K562 (cell line): ENCODE data around the gene GPR180. TPM values are rescaled to one million over a fixed set of nuclear protein-coding genes. Genes with fewer than 3 reads are reported as not detected.
A peak's percentile ranks its signal among the peaks of the same experiment; 100 is the strongest.

ENCODE experiments used
- CHD1 ChIP-seq: fragments of 200-600 bp; sonication (generic); IDR thresholded peaks from one replicate; pipeline ENCODE4 v1.6.1; 2012; ENCODE audit warnings: mild to moderate bottlenecking, moderate library complexity, low read length, inconsistent platforms
- FOXP1 ChIP-seq: sonication (generic); formaldehyde crosslinking; IDR thresholded peaks from 2 replicates; pipeline ENCODE4 v1.8.0; 2022; ENCODE audit warnings: mild to moderate bottlenecking, missing genetic modification reagents
- GABPA ChIP-seq: fragments of 200-800 bp; sonication (Bioruptor generic); conservative IDR thresholded peaks from 2 replicates; pipeline ENCODE4 v1.6.1; 2016; ENCODE audit warnings: low read depth, missing genetic modification characterization, missing compliant biosample characterization
- HNRNPL ChIP-seq: fragments of 200-400 bp; formaldehyde crosslinking; IDR thresholded peaks from 2 replicates; pipeline ENCODE4 v1.6.1; 2017; ENCODE audit warnings: low read depth, mild to moderate bottlenecking, low read length
- MIER1 ChIP-seq: fragments of 450-650 bp; IDR thresholded peaks from 2 replicates; pipeline ENCODE4 v1.6.1; 2016; ENCODE audit warnings: antibody characterized with exemption, mild to moderate bottlenecking, low read depth
- MTA2 ChIP-seq: fragments of 450-650 bp; IDR thresholded peaks from 2 replicates; pipeline ENCODE4 v1.6.1; 2016; ENCODE audit warnings: low read depth
- PCBP2 ChIP-seq: fragments of 200-400 bp; formaldehyde crosslinking; IDR thresholded peaks from 2 replicates; pipeline ENCODE4 v1.6.1; 2018; ENCODE audit warnings: low read length, low read depth, mild to moderate bottlenecking, moderate library complexity; ENCODE audit not compliant: poor library complexity, severe bottlenecking
- PTBP1 ChIP-seq: fragments of 200-400 bp; formaldehyde crosslinking; IDR thresholded peaks from 2 replicates; pipeline ENCODE4 v1.6.1; 2017; ENCODE audit warnings: low read depth, low read length
- RBBP5 ChIP-seq: fragments of 200-600 bp; sonication (generic); IDR thresholded peaks from 2 replicates; pipeline ENCODE4 v1.6.1; 2012; ENCODE audit warnings: borderline replicate concordance, mild to moderate bottlenecking, low read length, control low read depth, inconsistent platforms; ENCODE audit not compliant: insufficient read depth, poor library complexity, severe bottlenecking
- RBM14 ChIP-seq: fragments of 200-400 bp; formaldehyde crosslinking; IDR thresholded peaks from 2 replicates; pipeline ENCODE4 v1.6.1; 2018; ENCODE audit warnings: low read depth, mild to moderate bottlenecking, low read length, moderate library complexity, borderline replicate concordance; ENCODE audit not compliant: insufficient read depth
- SETDB1 ChIP-seq: IDR thresholded peaks from one replicate; pipeline ENCODE4 v1.6.1; 2012; ENCODE audit warnings: low read length, control low read depth, inconsistent platforms
- SMARCA5 ChIP-seq: fragments of 450-650 bp; IDR thresholded peaks from 2 replicates; pipeline ENCODE4 v1.6.1; 2016
- TAL1 ChIP-seq: fragments of 450-650 bp; IDR thresholded peaks from 2 replicates; pipeline ENCODE4 v1.6.1; 2016; ENCODE audit warnings: mild to moderate bottlenecking
- YBX1 ChIP-seq: fragments of 450-650 bp; IDR thresholded peaks from 2 replicates; pipeline ENCODE4 v1.7.1; 2016; ENCODE audit warnings: mild to moderate bottlenecking
- ZNF165 ChIP-seq: fragments of 250-450 bp; sonication (Bioruptor Pico); IDR thresholded peaks from 2 replicates; pipeline ENCODE4 v1.4.0; 2020; ENCODE audit warnings: borderline replicate concordance
- ZNF212 ChIP-seq: fragments of 450-650 bp; formaldehyde crosslinking; IDR thresholded peaks from 2 replicates; pipeline ENCODE4 v1.4.0; 2020; ENCODE audit warnings: mild to moderate bottlenecking
- ZNF699 ChIP-seq: fragments of 250-450 bp; sonication (Bioruptor Pico); IDR thresholded peaks from 2 replicates; pipeline ENCODE4 v1.8.0; 2021; ENCODE audit warnings: mild to moderate bottlenecking, moderate library complexity; ENCODE audit not compliant: insufficient replicate concordance
- polyA plus RNA-seq, 8 experiments: library from polyadenylated mRNA; depleted of rRNA in 4 of 8; stranded (reverse) in 5 of 8; unstranded in 3 of 8; fragments of >200 nt; fragmentation: Nextera tagmentation in 2 of 8; fragmentation: Illumina TruSeq in 1 of 8; extraction: Ambion mirVana in 2 of 8; extraction: Trizol in 1 of 8; gene quantifications; 2 replicates each; pipeline versions ENCODE4 v1.2.1 to v1.2.3, GENCODE V29; 2011 to 2014; ENCODE audit warnings: inconsistent platforms in 1 of 8, missing spikeins in 1 of 8
- total RNA-seq, 7 experiments: library from RNA; depleted of rRNA in 6 of 7; stranded (reverse); fragments of >200 nt in 6 of 7; fragmentation: Illumina TruSeq in 2 of 7; extraction: Trizol in 2 of 7; gene quantifications; 2 replicates each; pipeline versions ENCODE4 v1.2.1 to v1.2.3, GENCODE V29; 2011 to 2021; ENCODE audit warnings: low replicate concordance in 1 of 7
- TF ChIP-seq, protein P1 (sequence below): fragments of 450-650 bp; IDR thresholded peaks from 2 replicates; pipeline ENCODE4 v1.6.1; 2017; ENCODE audit warnings: mild to moderate bottlenecking, moderate library complexity
- TF ChIP-seq, protein P2 (sequence below): sonication (generic); formaldehyde crosslinking; IDR thresholded peaks from 2 replicates; pipeline ENCODE4 v1.8.0; 2022; ENCODE audit warnings: missing genetic modification reagents, mild to moderate bottlenecking, borderline replicate concordance
- TF ChIP-seq, protein P3 (sequence below): fragments of 450-650 bp; IDR thresholded peaks from 2 replicates; pipeline ENCODE4 v1.6.1; 2017; ENCODE audit warnings: antibody characterized with exemption
- TF ChIP-seq, protein P4 (sequence below), 3 experiments: fragments of 200-800 bp in 1 of 3; sonication (Bioruptor generic) in 1 of 3; sonication (generic) in 1 of 3; formaldehyde crosslinking in 1 of 3; IDR thresholded peaks; 2 replicates each; pipeline versions ENCODE4 v1.6.1 to v1.8.0; 2016 to 2022; ENCODE audit warnings: mild to moderate bottlenecking in 2 of 3, missing compliant biosample characterization in 2 of 3, missing genetic modification characterization in 2 of 3, missing genetic modification reagents in 1 of 3

The GPR180 gene
- total and polyA plus RNA-seq, 9 of the 15 experiments (the other 6 are each of a cell fraction or from before 2014, with no cell fraction given) = 0.77 to 4.1 (median 1.8) TPM

DNA sequence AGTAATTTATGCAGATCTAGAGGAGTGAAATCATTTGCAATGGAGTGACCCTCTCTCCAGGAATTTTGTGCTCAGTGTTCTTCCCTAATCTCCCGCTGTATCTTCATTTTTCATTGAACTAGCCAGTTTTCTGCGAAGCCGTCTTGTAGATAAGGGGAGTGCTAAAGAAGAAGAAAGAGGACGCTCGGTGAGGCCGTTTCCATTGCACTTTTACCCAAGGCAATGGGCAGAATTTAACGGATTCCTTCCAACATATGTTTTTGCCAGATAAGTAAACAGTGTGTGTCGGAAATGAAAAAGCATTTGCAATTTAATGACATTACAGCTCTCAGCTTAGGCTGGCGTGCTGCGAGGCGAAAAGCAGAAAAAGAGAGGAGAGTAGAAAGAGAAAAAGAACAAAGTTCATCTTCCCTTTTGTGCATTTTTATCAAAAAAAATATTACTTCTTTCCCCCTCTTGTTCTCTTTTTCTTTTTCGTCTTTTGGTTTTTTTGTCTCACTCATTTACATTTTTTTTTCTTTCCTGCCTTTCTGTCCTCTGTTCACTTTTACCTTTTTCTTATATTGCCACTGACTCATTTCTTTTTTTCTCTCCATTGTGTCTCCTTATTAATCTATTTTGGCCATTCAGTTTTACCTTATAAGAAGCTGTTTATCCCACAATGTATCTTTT is 60.8 kb downstream of the GPR180 start (continued):
- TF ChIP-seq, protein P1, sequence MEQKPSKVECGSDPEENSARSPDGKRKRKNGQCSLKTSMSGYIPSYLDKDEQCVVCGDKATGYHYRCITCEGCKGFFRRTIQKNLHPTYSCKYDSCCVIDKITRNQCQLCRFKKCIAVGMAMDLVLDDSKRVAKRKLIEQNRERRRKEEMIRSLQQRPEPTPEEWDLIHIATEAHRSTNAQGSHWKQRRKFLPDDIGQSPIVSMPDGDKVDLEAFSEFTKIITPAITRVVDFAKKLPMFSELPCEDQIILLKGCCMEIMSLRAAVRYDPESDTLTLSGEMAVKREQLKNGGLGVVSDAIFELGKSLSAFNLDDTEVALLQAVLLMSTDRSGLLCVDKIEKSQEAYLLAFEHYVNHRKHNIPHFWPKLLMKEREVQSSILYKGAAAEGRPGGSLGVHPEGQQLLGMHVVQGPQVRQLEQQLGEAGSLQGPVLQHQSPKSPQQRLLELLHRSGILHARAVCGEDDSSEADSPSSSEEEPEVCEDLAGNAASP = no peak
- no peak for TF ChIP-seq SETDB1
- TF ChIP-seq PCBP2 = no peak
- TF ChIP-seq FOXP1 = no peak
- TF ChIP-seq, protein P2, sequence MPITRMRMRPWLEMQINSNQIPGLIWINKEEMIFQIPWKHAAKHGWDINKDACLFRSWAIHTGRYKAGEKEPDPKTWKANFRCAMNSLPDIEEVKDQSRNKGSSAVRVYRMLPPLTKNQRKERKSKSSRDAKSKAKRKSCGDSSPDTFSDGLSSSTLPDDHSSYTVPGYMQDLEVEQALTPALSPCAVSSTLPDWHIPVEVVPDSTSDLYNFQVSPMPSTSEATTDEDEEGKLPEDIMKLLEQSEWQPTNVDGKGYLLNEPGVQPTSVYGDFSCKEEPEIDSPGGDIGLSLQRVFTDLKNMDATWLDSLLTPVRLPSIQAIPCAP (CRISPR knock-in tag) = no peak
- no peak for TF ChIP-seq ZNF165
- TF ChIP-seq, protein P3, sequence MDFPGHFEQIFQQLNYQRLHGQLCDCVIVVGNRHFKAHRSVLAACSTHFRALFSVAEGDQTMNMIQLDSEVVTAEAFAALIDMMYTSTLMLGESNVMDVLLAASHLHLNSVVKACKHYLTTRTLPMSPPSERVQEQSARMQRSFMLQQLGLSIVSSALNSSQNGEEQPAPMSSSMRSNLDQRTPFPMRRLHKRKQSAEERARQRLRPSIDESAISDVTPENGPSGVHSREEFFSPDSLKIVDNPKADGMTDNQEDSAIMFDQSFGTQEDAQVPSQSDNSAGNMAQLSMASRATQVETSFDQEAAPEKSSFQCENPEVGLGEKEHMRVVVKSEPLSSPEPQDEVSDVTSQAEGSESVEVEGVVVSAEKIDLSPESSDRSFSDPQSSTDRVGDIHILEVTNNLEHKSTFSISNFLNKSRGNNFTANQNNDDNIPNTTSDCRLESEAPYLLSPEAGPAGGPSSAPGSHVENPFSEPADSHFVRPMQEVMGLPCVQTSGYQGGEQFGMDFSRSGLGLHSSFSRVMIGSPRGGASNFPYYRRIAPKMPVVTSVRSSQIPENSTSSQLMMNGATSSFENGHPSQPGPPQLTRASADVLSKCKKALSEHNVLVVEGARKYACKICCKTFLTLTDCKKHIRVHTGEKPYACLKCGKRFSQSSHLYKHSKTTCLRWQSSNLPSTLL = no peak
- peak; percentile 88 for TF ChIP-seq TAL1
- no peak for TF ChIP-seq HNRNPL
- no peak for TF ChIP-seq SMARCA5
- no peak for TF ChIP-seq CHD1
- no peak for TF ChIP-seq MIER1
- no peak for TF ChIP-seq ZNF212 (CRISPR knock-in tag)
- no peak for TF ChIP-seq PTBP1
- TF ChIP-seq YBX1 = no peak
- TF ChIP-seq, protein P4, sequence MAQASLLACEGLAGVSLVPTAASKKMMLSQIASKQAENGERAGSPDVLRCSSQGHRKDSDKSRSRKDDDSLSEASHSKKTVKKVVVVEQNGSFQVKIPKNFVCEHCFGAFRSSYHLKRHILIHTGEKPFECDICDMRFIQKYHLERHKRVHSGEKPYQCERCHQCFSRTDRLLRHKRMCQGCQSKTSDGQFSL (CRISPR knock-in tag; IDR thresholded peaks at IDR 0.05) = no peak
- TF ChIP-seq, protein P4 (tag; IDR thresholded peaks at IDR 0.05) = no peak
- peak; percentile 81 for TF ChIP-seq MTA2
- no peak for TF ChIP-seq ZNF699 (CRISPR knock-in tag)
- no peak for TF ChIP-seq GABPA (tag)
- TF ChIP-seq RBBP5 = no peak
- no peak for TF ChIP-seq RBM14
